HCT116 (cell line): ENCODE measurements around the gene SHOC2. TPM values are rescaled to one million over a fixed set of nuclear protein-coding genes. Genes with fewer than 3 reads are reported as not detected.

Source experiments
- ATAC-seq: fragments of 200-7000 bp; cut with Tn5 transposase; 2 replicates; pipeline ENCODE4 v1.9.1; 2020; ENCODE audit warnings: mild to moderate bottlenecking, moderate library complexity
- BruUV-seq: library from RNA; stranded (reverse); fragments of 400-500 nt; replicated peaks from 2 replicates; lab custom pipeline; 2021; lab: Mats Ljungman, UMichigan
- CTCF ChIA-PET: fragments of 300-600 bp; sonication (Branson Sonifier 250); formaldehyde crosslinking; loops from one replicate; lab custom pipeline; 2021; ENCODE audit warnings: antibody characterized with exemption; lab: Charles Lee
- POLR2A ChIA-PET: fragments of 300-600, 350-600 bp; sonication (Branson Sonifier 250); formaldehyde crosslinking; loops from one replicate; lab custom pipeline; 2021; ENCODE audit warnings: antibody characterized with exemption; lab: Charles Lee
- RAD21 ChIA-PET, 2 experiments: fragments of 300-600 bp; sonication (Branson Sonifier 250); formaldehyde crosslinking; loops; one replicate each; lab custom pipeline; 2023; ENCODE audit warnings: low total read pairs in 2 of 2; ENCODE audit not compliant: uncharacterized antibody in 2 of 2, unreplicated experiment in 2 of 2, low non-redundant PET in 1 of 2; lab: Charles Lee
- DNase-seq: peaks from one replicate; pipeline ENCODE4 v3.0.0-alpha.2; 2010; ENCODE audit warnings: low read depth, low spot score
- H2AFZ ChIP-seq: fragments of 200-600 bp; shearing (Covaris generic), sonication (generic); 2 replicates; pipeline ENCODE4 v1.6.1; 2017; ENCODE audit warnings: low read depth, mixed run types, mixed read lengths, antibody characterized with exemption, low read length; ENCODE audit not compliant: poor library complexity, severe bottlenecking
- H3K27ac ChIP-seq: 2 replicates; pipeline ENCODE4 v1.5.1; 2012; ENCODE audit warnings: low read depth, low read length
- H3K27me3 ChIP-seq: fragments of 200-600 bp; sonication (generic); 2 replicates; pipeline ENCODE4 v1.6.1; 2016; ENCODE audit warnings: mixed run types, low read length, mixed read lengths; ENCODE audit not compliant: insufficient read depth
- H3K36me3 ChIP-seq, 2 experiments: fragments of 200-500 bp in 1 of 2; fragments of 200-600 bp in 1 of 2; sonication (Bioruptor generic) in 1 of 2; sonication (generic) in 1 of 2; 2 replicates each; pipeline versions ENCODE4 v1.5.1 to v1.6.1; 2014 to 2016; ENCODE audit warnings: low read length in 2 of 2, inconsistent platforms in 1 of 2, mixed read lengths in 1 of 2, mixed run types in 1 of 2; ENCODE audit not compliant: insufficient read depth in 2 of 2, control insufficient read depth in 1 of 2
- H3K4me1 ChIP-seq, 2 experiments: fragments of 200-600 bp in 1 of 2; sonication (generic) in 1 of 2; 2 replicates each; pipeline versions ENCODE4 v1.5.1 to v1.6.1; 2012 to 2017; ENCODE audit warnings: low read length in 2 of 2, inconsistent platforms in 1 of 2, mild to moderate bottlenecking in 1 of 2, mixed read lengths in 1 of 2, mixed run types in 1 of 2, moderate library complexity in 1 of 2; ENCODE audit not compliant: insufficient read depth in 2 of 2, control insufficient read depth in 1 of 2
- H3K4me2 ChIP-seq: fragments of 200-600 bp; sonication (generic); 2 replicates; pipeline ENCODE4 v1.6.1; 2017; ENCODE audit warnings: mixed run types, low read length, mixed read lengths
- H3K4me3 ChIP-seq, 2 experiments: fragments of 200-600 bp in 1 of 2; sonication (generic) in 1 of 2; replicated peaks in 1 of 2; 2 replicates each; pipeline ENCODE4 v1.5.1; 2011 to 2016; ENCODE audit warnings: low read length in 2 of 2, control low read depth in 1 of 2, low read depth in 1 of 2, mild to moderate bottlenecking in 1 of 2, mixed read lengths in 1 of 2, mixed run types in 1 of 2
- H3K79me2 ChIP-seq: fragments of 200-600 bp; sonication (generic); 2 replicates; pipeline ENCODE4 v1.6.1; 2017; ENCODE audit warnings: mild to moderate bottlenecking, mixed run types, low read length, moderate library complexity, mixed read lengths; ENCODE audit not compliant: insufficient read depth
- H3K9ac ChIP-seq: fragments of 200-600 bp; sonication (generic); 2 replicates; pipeline ENCODE4 v1.6.1; 2016; ENCODE audit warnings: low read length, mixed read lengths
- H3K9me2 ChIP-seq: fragments of 200-600 bp; sonication (generic), shearing (Covaris generic); 2 replicates; pipeline ENCODE4 v1.6.1; 2017; ENCODE audit warnings: mixed run types, mild to moderate bottlenecking, moderate library complexity; ENCODE audit not compliant: insufficient read depth
- H3K9me3 ChIP-seq, 2 experiments: fragments of 200-500 bp in 1 of 2; fragments of 200-600 bp in 1 of 2; sonication (Bioruptor generic) in 1 of 2; sonication (generic) in 1 of 2; 2 replicates each; pipeline ENCODE4 v1.6.1; 2014 to 2017; ENCODE audit warnings: low read length in 2 of 2, mixed read lengths in 2 of 2, inconsistent platforms in 1 of 2, low read depth in 1 of 2, mild to moderate bottlenecking in 1 of 2, mixed run types in 1 of 2, moderate library complexity in 1 of 2; ENCODE audit not compliant: control insufficient read depth in 1 of 2, insufficient read depth in 1 of 2
- H4K20me1 ChIP-seq: fragments of 200-600 bp; sonication (generic), shearing (Covaris generic); 2 replicates; pipeline ENCODE4 v1.6.1; 2017; ENCODE audit warnings: mixed run types, mild to moderate bottlenecking, moderate library complexity; ENCODE audit not compliant: insufficient read depth
- ATF3 ChIP-seq: IDR thresholded peaks from 2 replicates; pipeline ENCODE4 v1.6.1; 2012
- CBX3 ChIP-seq: IDR thresholded peaks from 2 replicates; pipeline ENCODE4 v1.6.1; 2012; ENCODE audit warnings: low read depth
- EGR1 ChIP-seq: IDR thresholded peaks from 2 replicates; pipeline ENCODE4 v1.6.1; 2012; ENCODE audit warnings: low read depth
- EZH2 ChIP-seq: fragments of 200-600 bp; sonication (generic); IDR thresholded peaks from 2 replicates; pipeline ENCODE4 v1.6.1; 2017; ENCODE audit warnings: antibody characterized with exemption, mixed run types
- MAX ChIP-seq: IDR thresholded peaks from 2 replicates; pipeline ENCODE4 v1.6.1; 2012
- POLR2A ChIP-seq: IDR thresholded peaks from 2 replicates; pipeline ENCODE4 v1.7.0; 2011; ENCODE audit warnings: borderline replicate concordance; ENCODE audit not compliant: insufficient read depth, insufficient read length; ENCODE audit errors: extremely low read depth
- RAD21 ChIP-seq: IDR thresholded peaks from 2 replicates; pipeline ENCODE4 v1.6.1; 2012; ENCODE audit warnings: low read depth, mild to moderate bottlenecking
- SP1 ChIP-seq: IDR thresholded peaks from 2 replicates; pipeline ENCODE4 v1.6.1; 2012; ENCODE audit warnings: low read depth
- TCF7L2 ChIP-seq: IDR thresholded peaks from 2 replicates; pipeline ENCODE4 v1.7.0; 2011; ENCODE audit warnings: borderline replicate concordance, inconsistent platforms; ENCODE audit not compliant: insufficient read depth, insufficient read length; ENCODE audit errors: extremely low read depth
- ZBTB33 ChIP-seq: IDR thresholded peaks from 2 replicates; pipeline ENCODE4 v1.6.1; 2011; ENCODE audit warnings: mild to moderate bottlenecking, low read length, moderate library complexity; ENCODE audit not compliant: insufficient replicate concordance; ENCODE audit errors: extremely low read depth
- ZFX ChIP-seq: fragments of 450-650 bp; IDR thresholded peaks from 2 replicates; pipeline ENCODE4 v1.6.1; 2017
- intact Hi-C: fragments of 100-400 bp; cut with micrococcal nuclease; formaldehyde crosslinking; loops from 2 replicates; pipeline ENCODE4 v1.10.0; 2022
- total RNA-seq: library from RNA; stranded (reverse); gene quantifications from one replicate; pipeline ENCODE4 v1.2.1, GENCODE V29; 2021; ENCODE audit not compliant: unreplicated experiment

Gene SHOC2
- total RNA-seq, 1 experiment from 2014 or later, result 39.5 TPM

GRCh38 chr10:111023060-111023459, 103.7 kb downstream of the SHOC2 start:
- no TSS peak for BruUV-seq
- ChIA-PET POLR2A (no interaction called here), RAD21 (no interaction called here), CTCF (no interaction called here)
- no peak for TF ChIP-seq RAD21
- no peak for TF ChIP-seq CBX3
- no peak for TF ChIP-seq ZFX
- no peak for TF ChIP-seq SP1
- no peak for TF ChIP-seq MAX
- no peak for TF ChIP-seq TCF7L2
- no peak for TF ChIP-seq EGR1
- no peak for TF ChIP-seq ZBTB33
- TF ChIP-seq ATF3, result no peak
- no peak for TF ChIP-seq EZH2
- TF ChIP-seq POLR2A, result no peak
- Histone ChIP-seq H3K4me1 (no peaks in the 10 kb centered on the region), H3K27me3 (no peaks in the 10 kb centered on the region), H3K4me3 (no peak overlapping the region), H3K9ac (no peak overlapping the region), H4K20me1 (no peaks in the 10 kb centered on the region), H3K27ac (no peak overlapping the region), H3K4me2 (no peak overlapping the region), H3K36me3 (no peaks in the 10 kb centered on the region), H3K9me3 (no peaks in the 10 kb centered on the region), H3K79me2 (no peaks in the 10 kb centered on the region), H2AFZ (no peak overlapping the region), H3K9me2 (no peaks in the 10 kb centered on the region)
- ATAC-seq, result no peak
- DNase-seq, result no peak
- intact Hi-C loops, result loop anchor here (10.0 kb wide), 1 partner anchor 278 kb away; no protein-coding TSS in a partner anchor
